ENCODE data around the gene GRK3. TPM values are rescaled to one million over a fixed set of nuclear protein-coding genes. Genes with fewer than 3 reads are reported as not detected.

The GRK3 gene
- total RNA-seq, 1 donor from 2014 or later = 3.8 TPM

- Histone ChIP-seq H3K27ac (replicated peaks) (no peak overlapping the region), H3K36me3 (no peaks in the 10 kb centered on the region), H3K4me3 (no peak overlapping the region), H3K27me3 (ENCODE audit: low read depth) (no peaks in the 10 kb centered on the region), H3K4me1 (no peaks in the 10 kb centered on the region), H3K9me3 (replicated peaks) (no peaks in the 10 kb centered on the region)
- no peak for TF ChIP-seq CTCF (IDR thresholded peaks at IDR 0.05; ENCODE audit: borderline replicate concordance)
- DNase-seq = no peak
- intact Hi-C loops (cut with micrococcal nuclease) = no loop called here
Measured at GRCh38 chr22:25711491-25711890, 147.0 kb downstream of the GRK3 start.

DNA sequence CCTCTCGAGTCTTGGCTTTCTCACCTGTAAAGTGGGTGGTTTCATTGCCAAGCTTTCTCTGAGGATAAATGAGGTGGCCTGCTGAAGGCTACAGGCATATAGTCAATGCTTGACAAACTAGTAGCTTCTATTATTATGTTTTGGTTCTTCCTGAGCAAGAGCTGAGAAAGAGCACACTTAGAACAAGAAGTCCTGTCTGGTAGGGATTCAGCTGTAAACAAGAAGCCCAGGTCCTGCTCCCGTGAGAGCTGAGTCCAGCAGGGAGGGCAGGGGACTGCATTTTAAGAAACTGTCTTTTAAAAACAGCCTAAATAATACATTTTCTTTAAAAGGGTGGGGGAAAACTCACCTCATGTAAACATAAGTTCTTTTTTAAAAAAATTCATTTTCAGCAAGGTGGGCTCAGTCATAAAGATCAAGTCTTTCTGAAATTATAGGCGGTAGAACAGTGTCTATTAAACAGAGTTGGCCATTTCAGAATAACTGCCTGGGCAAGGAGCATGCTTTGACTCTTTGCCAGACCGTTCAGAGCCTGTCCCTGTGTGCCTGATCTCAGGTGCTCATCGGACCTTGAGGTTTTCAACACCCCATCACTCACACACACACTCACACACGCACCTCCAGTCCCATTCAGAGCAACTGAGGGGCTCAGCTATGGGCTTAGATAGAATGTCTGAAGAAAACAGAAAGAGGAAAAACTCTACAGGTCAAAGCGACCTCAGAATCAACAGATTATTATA, 148.4 kb downstream of the GRK3 start:
- Histone ChIP-seq H3K4me3 (no peak overlapping the region), H3K27me3 (ENCODE audit: low read depth) (no peaks in the 10 kb centered on the region), H3K4me1 (peaks cover 6% of the 10 kb centered on the region), H3K36me3 (no peaks in the 10 kb centered on the region), H3K27ac (replicated peaks) (no peak overlapping the region), H3K9me3 (replicated peaks) (no peaks in the 10 kb centered on the region)
- intact Hi-C loops (cut with micrococcal nuclease) = no loop called here
- no peak for DNase-seq
- TF ChIP-seq CTCF (IDR thresholded peaks at IDR 0.05; ENCODE audit: borderline replicate concordance) = no peak

GRCh38 chr22:25714070-25714469, 149.6 kb downstream of the GRK3 start:
- no peak for TF ChIP-seq CTCF (IDR thresholded peaks at IDR 0.05; ENCODE audit: borderline replicate concordance)
- intact Hi-C loops (cut with micrococcal nuclease) = no loop called here

GRCh38 chr22:25714739-25715138, 150.3 kb downstream of the GRK3 start:
- TF ChIP-seq CTCF (IDR thresholded peaks at IDR 0.05; ENCODE audit: borderline replicate concordance) = no peak
- DNase-seq = no peak
- intact Hi-C loops (cut with micrococcal nuclease) = no loop called here
- H3K27me3 ChIP-seq (ENCODE audit: low read depth) = no peaks in the 10 kb centered on the region
- H3K4me3 ChIP-seq = no peak overlapping the region
- no peak overlapping the region for H3K27ac ChIP-seq (replicated peaks)
- H3K4me1 ChIP-seq = peaks cover 6% of the 10 kb centered on the region
- H3K36me3 ChIP-seq = no peaks in the 10 kb centered on the region
- H3K9me3 ChIP-seq (replicated peaks) = no peaks in the 10 kb centered on the region

More at GRCh38 chr22:25714070-25714469, 149.6 kb downstream of the GRK3 start:
- no peaks in the 10 kb centered on the region for H3K27me3 ChIP-seq (ENCODE audit: low read depth)
- DNase-seq = no peak
- H3K4me3 ChIP-seq = no peak overlapping the region
- peaks cover 6% of the 10 kb centered on the region for H3K4me1 ChIP-seq
- no peak overlapping the region for H3K27ac ChIP-seq (replicated peaks)
- H3K36me3 ChIP-seq = no peaks in the 10 kb centered on the region
- no peaks in the 10 kb centered on the region for H3K9me3 ChIP-seq (replicated peaks)

- Histone ChIP-seq H3K4me3 (no peak overlapping the region), H3K36me3 (no peaks in the 10 kb centered on the region), H3K4me1 (peaks cover 6% of the 10 kb centered on the region), H3K27me3 (ENCODE audit: low read depth) (no peaks in the 10 kb centered on the region), H3K27ac (replicated peaks) (no peak overlapping the region), H3K9me3 (replicated peaks) (no peaks in the 10 kb centered on the region)
- intact Hi-C loops (cut with micrococcal nuclease) = no loop called here
- no peak for TF ChIP-seq CTCF (IDR thresholded peaks at IDR 0.05; ENCODE audit: borderline replicate concordance)
- no peak for DNase-seq
Measured at GRCh38 chr22:25716637-25717036, 152.2 kb downstream of the GRK3 start.
